ENCODE results near the gene RHOBTB1. TPM values are rescaled to one million over a fixed set of nuclear protein-coding genes. Genes with fewer than 3 reads are reported as not detected.

The RHOBTB1 gene
- total and polyA plus RNA-seq, 2 experiments from 2014 or later = 4.6 to 13.2 TPM

- Mint-ChIP-seq H3K9me3 (no peaks in the 10 kb centered on the region), H3K27me3 (ENCODE audit: insufficient read depth, low read depth, poor library complexity) (peaks cover 6% of the 10 kb centered on the region), H3K27ac (no peak overlapping the region), H3K4me3 (no peak overlapping the region), H3K36me3 (ENCODE audit: low read depth) (peaks cover 3% of the 10 kb centered on the region; the same call in 1 of the 3 replicates), H3K4me1 (peaks cover 16% of the 10 kb centered on the region)
- Histone ChIP-seq H2AFZ (no peak overlapping the region), H3F3A (replicated peaks; ENCODE audit: low read depth) (no peaks in the 10 kb centered on the region), H4K20me1 (replicated peaks; ENCODE audit: insufficient read depth) (no peaks in the 10 kb centered on the region), H3K9me2 (ENCODE audit: insufficient read depth) (peaks cover 4% of the 10 kb centered on the region), H3K4me1 (ENCODE audit: insufficient read depth) (peaks cover 7% of the 10 kb centered on the region; the same call in 1 of the 2 replicates), H3K4me2 (no peak overlapping the region), H3K79me2 (replicated peaks; ENCODE audit: insufficient read depth) (no peaks in the 10 kb centered on the region), H3K4me3 (no peak overlapping the region), H3K27ac (ENCODE audit: low read depth) (no peak overlapping the region), H3K36me3 (ENCODE audit: insufficient read depth) (no peaks in the 10 kb centered on the region), H3K27me3 (ENCODE audit: insufficient read depth) (no peaks in the 10 kb centered on the region)
- no peak for ATAC-seq
- DNase-seq (ENCODE audit: low spot score) = no peak
- TF ChIP-seq STAT1 (IDR thresholded peaks at IDR 0.05; ENCODE audit: unreplicated experiment) = no peak
- TF ChIP-seq ZNF331 (CRISPR knock-in tag; IDR thresholded peaks at IDR 0.05; ENCODE audit: low read depth) = no peak
- TF ChIP-seq CTCF (conservative IDR thresholded peaks at IDR 0.05; ENCODE audit: low read depth in 2 of 2) = no peak
- no peak for TF ChIP-seq JUNB (IDR thresholded peaks at IDR 0.05; ENCODE audit: unreplicated experiment)
- TF ChIP-seq ZNF462 (CRISPR knock-in tag; IDR thresholded peaks at IDR 0.05) = no peak
- TF ChIP-seq ZNF114 (CRISPR knock-in tag; IDR thresholded peaks at IDR 0.05) = no peak
- TF ChIP-seq NANOG (IDR thresholded peaks at IDR 0.05; ENCODE audit: borderline replicate concordance) = no peak
- TF ChIP-seq POLR2AphosphoS5 (IDR thresholded peaks at IDR 0.05; ENCODE audit: low read depth) = no peak
- no peak for TF ChIP-seq ETS1 (IDR thresholded peaks at IDR 0.05)
- TF ChIP-seq CREB1 (CRISPR knock-in tag; IDR thresholded peaks at IDR 0.05; ENCODE audit: low read depth) = no peak
- no peak for TF ChIP-seq EZH2phosphoT487 (IDR thresholded peaks at IDR 0.05; ENCODE audit: unreplicated experiment)
- no peak for TF ChIP-seq REST (IDR thresholded peaks at IDR 0.05; ENCODE audit: unreplicated experiment)
Measured at GRCh38 chr10:60877061-60877776, 66.8 kb downstream of the RHOBTB1 start.

Data from GM23338 (cell line).